Uterus (tissue), 2 donors: ENCODE data around the gene WWC1.

Experiments
- CTCF ChIP-seq, 4 experiments: fragments of 200-600 bp in 2 of 4; fragments of 450-650 bp in 2 of 4; sonication (generic) in 2 of 4; IDR thresholded peaks; one replicate each; pipeline ENCODE4 v1.5.1; 2016 to 2019; ENCODE audit warnings: antibody characterized with exemption in 4 of 4, mild to moderate bottlenecking in 2 of 4, moderate library complexity in 1 of 4
- POLR2A ChIP-seq, 2 donors: fragments of 450-650 bp; IDR thresholded peaks; one replicate each; pipeline ENCODE4 v1.6.1; 2016; ENCODE audit warnings: antibody characterized with exemption in 2 of 2, mild to moderate bottlenecking in 1 of 2, moderate library complexity in 1 of 2

GRCh38 chr5:168472329-168472728, 180.9 kb downstream of the WWC1 start:
- no peak for TF ChIP-seq CTCF (IDR thresholded peaks at IDR 0.05)
- no peak for TF ChIP-seq POLR2A (IDR thresholded peaks at IDR 0.05)
